GM21423 (cell line): ENCODE results near the gene ARHGAP44.
"Not testable (repeated sequence)": the region's sequence is repeated elsewhere in the genome, so short reads cannot be mapped to it uniquely, and the experiment has no call there.

ENCODE experiments used
- ATAC-seq: cut with Tn5 transposase; IDR thresholded peaks from one replicate; pipeline ENCODE4 v1.9.1; 2021; ENCODE audit warnings: mild to moderate bottlenecking, moderate library complexity; ENCODE audit not compliant: unreplicated experiment

Gene ARHGAP44

DNA sequence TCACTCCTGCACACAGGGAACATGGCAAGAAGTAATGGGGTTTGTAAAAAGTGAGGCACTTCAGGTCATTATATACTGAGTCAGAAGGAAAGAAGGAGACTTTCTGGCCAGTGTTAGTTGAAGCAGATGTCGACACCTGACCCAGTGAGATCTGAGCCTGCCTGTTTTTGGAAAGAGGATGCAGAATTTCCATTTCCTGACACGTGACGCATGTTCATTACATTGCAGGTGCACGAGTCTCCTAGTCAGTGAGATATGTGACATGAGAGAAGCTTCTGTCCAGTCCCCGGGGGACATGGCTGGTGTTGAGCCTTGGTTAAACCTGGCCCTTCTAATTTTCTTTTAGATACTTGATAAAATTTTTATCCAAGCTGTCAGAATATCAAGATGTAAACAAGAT is 166.2 kb downstream of the ARHGAP44 start:
- no peak for ATAC-seq

DNA sequence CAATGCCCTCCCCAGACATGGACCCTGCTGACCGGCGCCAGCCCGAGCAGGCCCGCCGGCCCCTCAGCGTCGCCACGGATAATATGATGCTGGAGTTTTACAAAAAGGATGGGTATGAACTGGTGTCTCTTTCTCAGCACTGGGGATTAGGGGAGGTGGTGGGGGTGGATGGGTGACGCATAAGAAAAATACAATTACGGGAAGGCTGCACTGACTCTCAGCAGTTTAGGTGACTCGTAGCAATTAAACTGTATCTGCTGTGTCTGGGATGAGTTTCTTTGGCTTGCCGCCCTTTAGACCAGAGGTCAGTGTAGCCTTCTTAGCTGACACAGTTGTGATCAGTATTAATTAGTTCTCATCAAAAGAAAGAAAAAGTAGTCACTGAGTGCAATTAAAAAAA is 169.5 kb downstream of the ARHGAP44 start:
- no peak for ATAC-seq

DNA sequence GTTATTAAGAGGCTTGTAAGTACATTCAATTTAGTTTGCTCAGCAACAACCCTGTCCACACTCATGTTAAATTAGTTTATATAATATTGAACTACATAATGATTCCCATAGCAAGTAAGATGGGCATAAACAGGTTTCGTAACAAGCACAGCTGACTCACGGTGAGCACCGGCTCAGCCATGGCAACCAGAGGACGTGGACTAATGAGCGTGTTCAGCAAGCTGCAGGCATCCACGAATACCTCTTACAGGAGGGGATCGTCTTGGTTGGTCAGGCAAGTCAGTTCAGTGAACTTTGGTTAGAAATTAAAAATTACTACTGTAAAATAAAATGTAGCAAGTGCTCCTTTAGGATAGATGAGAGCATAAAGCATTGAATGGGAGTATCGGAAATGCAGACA is 170.1 kb downstream of the ARHGAP44 start:
- ATAC-seq, result no peak

DNA sequence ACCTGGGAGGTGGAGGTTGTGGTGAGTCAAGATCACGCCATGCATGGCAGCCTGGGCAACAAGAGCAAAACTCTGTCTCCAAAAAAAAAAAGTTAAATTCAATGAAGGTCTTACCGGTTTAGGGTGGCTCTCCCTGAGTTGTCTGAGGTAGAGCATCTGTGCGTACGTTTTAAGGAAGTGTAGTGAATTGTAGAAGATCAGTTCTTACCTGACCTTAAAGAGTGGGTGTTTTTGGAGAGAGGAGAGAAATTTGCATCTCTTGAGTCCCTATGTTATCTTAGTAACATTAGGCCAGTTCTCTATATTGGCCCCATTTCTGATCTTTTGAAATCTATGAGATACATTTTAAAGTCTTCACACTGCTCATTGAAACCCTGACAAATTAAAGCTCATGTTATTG is 172.4 kb downstream of the ARHGAP44 start:
- ATAC-seq, result no peak

DNA sequence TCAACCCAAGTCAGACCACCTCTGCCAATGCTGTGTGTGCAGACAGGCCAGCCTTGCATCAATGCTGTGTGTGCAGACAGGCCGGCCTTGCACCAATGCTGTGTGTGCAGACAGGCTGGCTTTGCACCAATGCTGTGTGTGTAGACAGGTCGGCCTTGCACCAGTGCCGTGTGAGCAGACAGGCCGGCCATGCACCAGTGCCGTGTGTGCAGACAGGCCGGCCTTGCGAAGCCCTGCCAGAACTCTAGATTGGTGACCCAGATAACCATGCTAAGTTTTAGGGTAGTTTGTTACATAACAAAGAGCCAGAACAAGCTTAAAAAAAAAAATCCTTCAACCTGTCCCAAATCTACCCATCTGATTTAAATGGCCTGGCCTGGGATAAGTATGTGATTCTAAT is 174.2 kb downstream of the ARHGAP44 start:
- no peak for ATAC-seq

DNA sequence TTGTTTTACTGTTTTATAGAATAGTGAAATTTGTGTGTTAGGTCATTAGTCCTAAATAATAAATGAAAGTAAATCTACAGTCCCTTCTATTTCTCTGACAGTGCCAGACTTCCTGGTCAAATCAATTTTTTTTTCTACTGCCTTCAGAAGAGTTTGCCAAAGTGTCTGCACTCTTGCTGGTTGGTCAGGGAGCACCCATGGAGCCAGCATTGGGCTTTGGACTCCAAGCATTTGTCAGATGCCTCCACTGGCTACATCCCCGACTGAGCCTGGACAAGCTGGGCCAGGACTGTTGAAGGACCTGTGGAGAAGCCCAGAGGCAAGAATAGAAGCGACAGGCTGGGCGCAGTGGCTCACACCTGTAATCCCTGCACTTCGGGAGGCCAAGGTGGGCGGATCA is 174.9 kb downstream of the ARHGAP44 start:
- ATAC-seq, result no peak

DNA sequence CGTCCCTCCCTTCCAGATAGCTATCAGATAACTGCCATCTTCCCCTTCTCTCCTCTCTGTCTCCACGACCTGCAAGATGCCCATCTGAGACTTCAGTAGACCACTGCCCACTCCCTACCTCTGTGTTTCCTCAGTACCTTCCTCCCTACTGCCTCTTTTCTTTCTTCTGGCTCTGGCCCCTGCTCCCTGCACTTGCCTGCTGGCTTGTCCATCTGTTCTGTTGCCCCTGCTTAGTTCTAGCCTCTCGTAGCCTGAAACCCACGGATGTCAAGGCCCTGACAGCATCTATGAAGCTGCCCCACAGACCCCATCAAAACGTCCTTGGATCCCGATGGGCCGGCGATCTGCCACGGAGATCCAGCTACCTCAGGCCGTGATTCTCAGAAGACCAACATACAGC is 175.5 kb downstream of the ARHGAP44 start:
- no peak for ATAC-seq

DNA sequence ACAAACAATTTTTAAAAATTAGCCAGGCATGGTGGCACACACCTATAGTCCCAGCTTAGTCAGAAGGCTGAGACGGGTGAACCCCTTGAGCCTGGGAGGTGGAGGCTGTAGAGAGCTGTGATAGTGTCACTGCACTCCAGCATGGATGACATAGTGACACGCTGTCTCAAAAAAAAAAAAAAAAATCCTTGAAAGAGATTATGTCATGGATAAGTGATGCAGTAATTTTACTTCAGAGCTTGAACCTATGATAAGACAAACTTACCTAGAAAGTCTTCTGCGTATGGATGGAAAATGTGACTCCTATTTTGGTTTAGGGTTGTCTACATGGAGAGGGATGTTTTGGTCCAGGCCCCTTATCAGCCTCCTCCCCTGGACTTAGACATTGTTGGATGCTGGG is 176.7 kb downstream of the ARHGAP44 start:
- no peak for ATAC-seq

DNA sequence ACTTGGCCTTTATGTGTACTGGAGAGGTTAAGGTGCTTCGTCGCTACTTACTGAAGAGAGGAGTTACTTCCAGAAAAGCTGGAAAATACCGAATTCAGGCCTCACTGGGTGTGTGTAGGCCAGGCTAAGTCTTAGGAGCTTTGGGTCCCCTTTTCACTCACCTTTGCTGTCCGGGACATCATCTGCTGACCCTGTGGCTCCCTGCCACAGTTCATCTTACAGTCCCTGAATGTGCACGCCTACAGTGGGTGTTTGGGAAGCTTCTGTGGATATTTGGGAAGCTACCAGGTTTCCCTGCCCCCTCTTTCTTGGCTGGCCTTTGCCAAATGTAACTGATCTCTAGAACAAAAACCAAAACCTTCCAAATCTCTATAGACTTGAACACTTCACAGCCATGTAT is 177.1 kb downstream of the ARHGAP44 start:
- no peak for ATAC-seq

DNA sequence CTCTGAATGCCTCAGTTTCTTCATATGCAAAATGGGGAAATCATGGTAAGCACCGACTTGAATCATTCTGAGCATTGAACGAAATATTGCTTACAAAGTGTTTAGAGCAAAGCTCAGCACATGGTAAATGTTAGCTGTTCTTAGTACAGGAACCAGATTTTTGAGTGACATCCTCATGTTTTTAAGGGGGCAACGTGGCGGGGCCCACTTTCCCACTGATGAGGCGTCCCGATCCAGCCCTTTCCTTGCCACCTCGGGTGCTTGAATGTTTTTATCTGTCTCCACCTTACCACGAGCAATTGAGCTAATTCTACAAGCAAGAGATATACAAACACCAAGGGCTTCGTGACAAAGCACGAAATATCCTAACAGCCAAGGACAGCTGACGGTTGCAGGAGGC is 178.7 kb downstream of the ARHGAP44 start:
- ATAC-seq, result no peak

DNA sequence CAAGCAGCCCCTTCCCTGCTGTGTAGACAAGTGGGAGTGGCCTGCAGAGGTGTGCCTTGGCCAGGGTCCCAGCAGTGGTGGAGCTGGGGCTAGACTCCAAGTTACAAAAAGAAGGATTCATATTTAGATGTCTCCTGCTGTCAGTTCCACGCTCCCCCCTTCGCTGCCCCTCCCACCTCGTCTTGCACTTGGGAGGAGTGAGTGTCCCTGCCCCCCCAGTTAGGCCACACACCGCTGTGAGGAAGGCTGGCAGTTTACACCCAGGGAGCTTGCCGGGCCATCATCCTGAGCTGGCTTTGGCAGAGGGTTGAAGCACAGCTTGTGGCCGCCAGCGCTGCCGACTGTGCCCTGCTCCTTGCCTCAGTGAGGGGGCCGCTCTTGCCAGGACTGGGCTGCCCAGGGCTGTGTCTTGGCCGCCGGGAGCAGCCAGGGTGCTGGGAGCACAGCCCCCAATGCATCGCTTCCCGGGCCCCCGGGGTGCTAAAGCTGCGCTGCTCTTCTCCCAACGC is 184.3 kb downstream of the ARHGAP44 start:
- ATAC-seq, result no peak

DNA sequence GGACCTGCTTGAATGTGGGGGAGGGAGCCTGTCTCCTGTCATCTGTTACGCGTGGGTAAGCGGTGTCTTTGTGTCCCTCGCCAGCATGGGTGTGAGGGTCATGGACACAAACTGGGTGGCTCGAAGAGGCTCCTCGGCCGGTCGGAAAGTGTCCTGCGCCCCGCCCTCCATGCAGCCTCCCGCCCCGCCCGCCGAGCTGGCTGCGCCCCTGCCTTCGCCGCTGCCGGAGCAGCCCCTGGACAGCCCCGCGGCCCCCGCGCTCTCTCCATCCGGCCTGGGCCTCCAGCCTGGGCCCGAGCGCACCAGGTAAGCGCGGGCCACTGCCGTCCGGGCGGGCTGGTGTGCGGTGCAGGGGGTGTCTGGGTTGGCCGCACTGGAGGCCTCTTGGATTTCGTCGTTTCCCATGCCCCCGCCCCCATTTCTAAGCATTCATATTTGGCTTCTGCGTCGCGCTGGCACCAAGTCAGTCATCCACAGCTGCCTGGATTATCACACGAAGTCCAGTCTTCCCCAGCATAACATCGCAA is 184.8 kb downstream of the ARHGAP44 start:
- no peak for ATAC-seq

DNA sequence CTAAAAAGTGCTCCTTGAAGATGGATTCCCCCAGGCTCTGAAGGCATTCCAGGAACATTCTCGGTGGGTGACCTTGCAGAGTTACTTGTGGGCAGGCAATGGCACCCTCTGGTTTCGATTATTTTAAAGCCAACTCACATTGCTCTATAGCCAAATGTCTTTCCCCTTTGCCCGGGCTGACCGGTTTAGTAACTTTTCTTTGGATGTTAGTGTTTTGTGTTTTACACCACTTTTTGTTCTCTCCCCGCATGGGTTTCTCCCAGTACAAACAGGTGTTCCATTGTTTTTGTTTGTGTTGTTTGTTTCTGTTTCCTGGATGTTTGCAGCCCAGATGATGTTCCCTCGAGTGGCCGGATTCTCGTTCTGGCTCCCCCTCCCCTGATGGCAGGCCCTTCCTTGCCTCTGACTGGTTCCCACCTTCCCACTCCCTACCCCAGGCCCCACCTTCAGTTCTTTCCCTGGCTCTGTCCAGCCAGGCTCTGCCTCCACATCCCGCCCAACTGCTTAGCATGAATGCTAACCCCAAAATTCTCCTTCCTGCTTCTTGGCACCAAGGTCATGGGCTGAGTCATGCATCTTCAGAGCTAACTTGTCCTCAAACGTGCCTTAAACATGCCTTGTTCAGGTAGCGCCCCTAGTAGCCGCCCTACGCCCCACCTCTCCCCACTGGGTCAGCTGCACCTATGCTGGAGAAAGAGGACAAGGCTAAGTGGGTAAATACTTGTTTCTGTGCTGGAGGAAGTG is 187.9 kb downstream of the ARHGAP44 start:
- no peak for ATAC-seq

DNA sequence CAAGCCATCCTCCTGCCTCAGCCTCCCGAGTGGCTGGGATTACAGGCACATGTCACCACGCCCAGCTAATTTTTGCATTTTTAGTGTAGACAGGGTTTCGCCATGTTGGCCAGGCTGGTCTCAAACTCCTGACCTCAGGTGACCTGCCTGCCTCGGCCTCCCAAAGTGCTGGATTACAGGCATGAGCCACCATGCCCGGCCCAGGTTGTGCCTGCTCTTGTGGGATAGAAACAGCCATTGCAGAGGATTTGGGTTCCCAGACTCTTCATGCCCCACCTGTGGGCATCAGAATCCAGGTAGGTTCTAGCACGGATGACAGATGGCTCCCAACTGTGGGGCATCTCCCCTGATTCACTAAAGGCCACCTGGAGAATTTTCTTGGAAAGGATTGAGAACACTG is 189.5 kb downstream of the ARHGAP44 start:
- not testable (repeated sequence) for ATAC-seq

DNA sequence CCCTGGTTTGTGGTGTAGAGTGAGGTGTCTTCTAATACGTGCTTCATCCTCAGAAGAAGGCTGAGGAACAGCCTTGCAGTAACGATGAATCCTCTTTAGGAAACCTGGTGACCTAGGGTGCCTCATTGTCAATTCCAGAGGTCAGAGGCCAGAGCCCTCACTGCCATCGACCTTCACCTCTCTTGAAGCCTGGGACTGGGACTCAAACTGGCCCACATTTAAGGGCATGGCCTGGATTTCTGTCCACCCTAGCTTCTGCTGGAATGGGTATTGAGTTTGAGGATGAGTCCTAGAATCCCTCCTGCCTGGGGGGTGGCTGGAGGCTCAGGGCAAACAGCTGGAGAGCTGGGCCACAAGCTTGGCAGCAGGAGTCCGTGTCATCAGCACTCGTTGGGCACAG is 189.9 kb downstream of the ARHGAP44 start:
- no peak for ATAC-seq

DNA sequence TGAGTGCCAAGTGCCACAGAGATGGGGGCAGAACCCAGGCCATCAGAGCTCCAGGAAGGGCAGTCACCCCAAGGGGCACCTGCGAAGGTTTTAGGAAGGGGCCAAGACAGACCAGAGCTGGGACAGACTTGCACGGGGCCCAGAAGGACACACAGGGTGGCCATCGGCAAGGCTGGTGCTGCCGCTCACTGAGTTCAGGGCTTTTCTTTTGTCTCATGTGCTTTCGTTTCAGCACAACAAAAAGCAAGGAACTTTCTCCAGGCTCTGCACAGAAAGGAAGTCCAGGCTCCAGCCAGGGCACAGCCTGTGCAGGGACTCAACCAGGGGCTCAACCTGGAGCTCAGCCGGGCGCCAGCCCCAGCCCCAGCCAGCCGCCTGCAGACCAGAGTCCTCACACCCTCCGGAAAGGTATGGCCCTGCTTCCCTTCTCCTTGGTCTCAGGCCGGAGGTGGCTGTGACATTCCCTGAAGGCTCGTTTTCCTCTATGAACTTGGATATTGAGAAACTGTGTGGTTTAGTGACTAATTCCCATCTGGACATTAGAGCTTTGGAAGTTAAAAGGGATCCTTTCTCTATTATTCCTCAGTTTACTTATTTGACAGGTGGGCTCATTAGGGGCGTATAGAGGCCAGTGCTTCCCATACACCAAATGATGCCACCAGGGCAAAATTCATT is 190.7 kb downstream of the ARHGAP44 start:
- ATAC-seq, result no peak

DNA sequence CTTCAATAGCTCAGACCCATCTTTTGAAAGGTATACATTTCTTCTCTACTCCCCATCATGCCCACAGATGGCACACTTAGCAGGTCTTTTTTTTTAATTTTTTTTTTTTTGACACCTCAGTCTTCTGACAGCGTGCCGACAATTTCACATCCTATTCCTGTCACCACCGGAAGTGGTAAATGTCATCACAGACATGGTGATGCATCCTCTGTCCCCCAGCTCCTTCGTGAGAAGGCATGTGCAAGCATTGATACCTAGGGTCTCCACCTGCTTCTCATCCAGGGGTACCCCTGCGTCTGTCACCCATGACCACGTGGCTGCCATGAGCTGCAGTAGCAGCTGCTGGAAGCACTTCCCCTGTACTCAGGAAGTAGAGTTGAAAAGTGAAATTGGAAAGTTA is 192.9 kb downstream of the ARHGAP44 start:
- ATAC-seq, result no peak

DNA sequence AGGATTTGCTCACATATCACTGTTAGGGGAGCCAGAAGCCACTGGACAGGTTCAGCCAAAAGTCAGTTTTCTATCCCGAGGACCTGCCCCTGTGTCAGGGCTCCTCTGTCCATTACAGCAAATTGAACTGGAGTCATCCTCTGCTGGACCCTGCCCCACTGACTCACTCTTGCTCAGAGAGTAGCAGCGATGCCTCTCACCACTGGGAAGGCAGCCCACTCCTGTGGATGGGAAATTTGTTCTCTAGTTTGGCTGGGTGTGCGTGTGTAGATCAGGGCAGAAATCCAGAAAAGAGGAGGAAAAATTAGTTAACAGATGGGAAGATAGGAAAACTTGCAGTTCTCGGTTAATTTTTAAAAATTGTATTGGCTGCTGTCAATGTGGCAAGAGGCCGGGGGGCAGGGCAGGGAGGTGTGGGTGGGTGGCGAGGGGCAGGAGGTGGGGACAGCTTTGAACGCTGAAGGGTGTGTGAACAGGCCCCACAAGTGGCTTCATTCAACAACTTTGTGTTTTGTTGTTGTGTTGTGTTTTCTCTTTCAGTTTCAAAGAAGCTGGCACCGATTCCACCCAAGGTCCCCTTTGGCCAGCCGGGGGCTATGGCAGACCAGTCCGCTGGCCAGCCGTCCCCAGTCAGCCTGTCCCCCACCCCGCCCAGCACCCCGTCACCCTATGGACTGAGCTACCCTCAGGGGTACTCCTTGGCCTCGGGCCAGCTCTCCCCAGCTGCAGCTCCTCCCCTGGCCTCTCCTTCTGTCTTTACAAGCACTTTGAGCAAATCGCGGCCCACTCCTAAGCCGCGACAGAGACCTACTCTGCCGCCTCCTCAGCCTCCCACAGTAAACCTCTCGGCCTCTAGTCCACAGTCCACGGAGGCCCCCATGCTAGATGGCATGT is 194.9 kb downstream of the ARHGAP44 start:
- no peak for ATAC-seq

DNA sequence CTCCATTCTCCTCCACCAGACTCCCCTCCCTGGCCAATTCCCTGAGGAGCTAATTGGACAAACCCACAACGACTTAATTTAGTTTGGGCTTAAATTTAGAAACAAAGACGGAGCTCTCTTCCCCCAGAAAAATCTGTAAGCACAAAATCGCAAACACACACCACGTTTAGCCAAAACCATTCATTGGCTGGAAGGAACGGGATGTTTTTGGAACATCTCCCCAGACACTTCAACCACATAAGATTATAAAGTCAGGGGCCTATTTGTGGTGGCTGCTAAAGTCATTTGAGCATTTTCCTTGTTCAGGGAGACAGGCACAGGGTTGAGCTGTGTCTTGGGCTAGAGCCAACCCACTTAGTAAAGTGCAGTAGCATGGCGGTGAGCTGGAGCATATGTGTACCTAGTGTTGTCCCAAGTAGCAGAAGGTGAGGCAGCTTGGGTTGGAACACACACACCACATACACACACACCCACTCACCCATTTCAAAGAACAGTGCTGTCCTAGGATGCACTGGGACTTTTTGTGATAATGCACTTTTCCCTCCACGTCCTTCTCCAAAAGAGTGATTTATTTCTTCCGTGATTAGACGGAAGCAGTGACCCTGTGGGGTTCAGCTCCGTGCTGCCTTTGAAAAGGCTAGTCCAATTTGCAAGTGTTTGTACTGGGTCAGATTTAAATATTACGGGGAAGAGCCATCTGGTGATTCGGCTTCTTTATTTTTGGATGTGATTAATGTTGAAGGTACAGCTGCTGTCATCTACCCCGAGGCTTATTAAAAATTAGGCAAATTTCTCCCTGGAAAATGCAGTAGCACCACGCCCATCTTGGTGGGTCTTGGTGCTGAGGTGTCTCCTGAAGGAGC is 196.4 kb downstream of the ARHGAP44 start:
- no peak for ATAC-seq

DNA sequence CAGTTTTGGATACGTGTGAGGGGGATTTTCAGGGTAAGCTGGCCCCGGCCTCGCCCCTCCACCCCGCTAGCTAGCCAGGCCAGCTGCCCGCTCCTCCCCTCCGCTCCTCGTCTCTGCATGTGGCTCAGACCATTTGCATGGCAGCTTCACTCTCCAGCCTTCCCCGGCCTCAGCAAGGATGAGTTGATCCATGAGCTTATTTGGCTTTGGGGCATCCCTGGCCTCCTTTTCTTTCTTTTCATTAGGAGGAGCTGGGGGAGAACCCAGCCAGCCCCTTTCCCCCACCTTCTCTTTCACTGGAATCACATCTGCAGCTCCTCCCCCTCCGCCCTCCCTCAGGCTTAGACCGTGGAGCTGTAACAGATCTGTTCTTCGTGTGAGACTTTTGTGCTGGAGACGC is 197.8 kb downstream of the ARHGAP44 start:
- ATAC-seq, result no peak
